IPS-20b (cell line): Measurements from ENCODE around the gene TBC1D4.
"Not testable (repeated sequence)": the region's sequence is repeated elsewhere in the genome, so short reads cannot be mapped to it uniquely, and the experiment has no call there.

ENCODE experiments used
- H3K27ac ChIP-seq: one replicate; pipeline ENCODE4 v1.5.1; 2013; ENCODE audit warnings: low read length
- H3K27me3 ChIP-seq: 2 replicates; pipeline ENCODE4 v1.6.1; 2013; ENCODE audit warnings: mild to moderate bottlenecking, low read length, inconsistent platforms; ENCODE audit not compliant: insufficient read depth
- H3K36me3 ChIP-seq: 2 replicates; pipeline ENCODE4 v1.6.1; 2013; ENCODE audit warnings: low read depth, mild to moderate bottlenecking, inconsistent platforms, low read length, moderate library complexity; ENCODE audit not compliant: insufficient read depth
- H3K4me1 ChIP-seq: 2 replicates; pipeline ENCODE4 v1.6.1; 2013; ENCODE audit warnings: mild to moderate bottlenecking, control low read depth, inconsistent platforms, low read length, moderate library complexity; ENCODE audit not compliant: insufficient read depth
- H3K4me3 ChIP-seq: 2 replicates; pipeline ENCODE4 v1.5.1; 2013; ENCODE audit warnings: mild to moderate bottlenecking, low read length, inconsistent platforms
- H3K9ac ChIP-seq: 2 replicates; pipeline ENCODE4 v1.6.1; 2013; ENCODE audit warnings: low read depth, mild to moderate bottlenecking, inconsistent platforms, low read length, moderate library complexity
- H3K9me3 ChIP-seq: 2 replicates; pipeline ENCODE4 v1.6.1; 2013; ENCODE audit warnings: mild to moderate bottlenecking, low read depth, low read length, inconsistent platforms; ENCODE audit not compliant: insufficient read depth

Gene TBC1D4

GRCh38 chr13:75279834-75280369 is 202.1 kb downstream of the TBC1D4 start:
- H3K27ac ChIP-seq, result no peak overlapping the region
- H3K4me3 ChIP-seq, result no peak overlapping the region

GRCh38 chr13:75273695-75274094 is 208.3 kb downstream of the TBC1D4 start:
- H3K4me1 ChIP-seq, H3K9me3 ChIP-seq, H3K9ac ChIP-seq, H3K4me3 ChIP-seq, H3K27me3 ChIP-seq, H3K36me3 ChIP-seq, H3K27ac ChIP-seq: not testable (repeated sequence)

More at GRCh38 chr13:75279834-75280369, 202.1 kb downstream of the TBC1D4 start:
- no peaks in the 10 kb centered on the region for H3K4me1 ChIP-seq
- H3K9ac ChIP-seq, result no peak overlapping the region
- peaks cover 24% of the 10 kb centered on the region for H3K9me3 ChIP-seq
- peaks cover 13% of the 10 kb centered on the region; the same call in 1 of the 2 replicates for H3K36me3 ChIP-seq
- H3K27me3 ChIP-seq, result no peaks in the 10 kb centered on the region

GRCh38 chr13:75271846-75272245 is 210.1 kb downstream of the TBC1D4 start:
- Histone ChIP-seq H3K9ac (no peak overlapping the region), H3K4me3 (no peak overlapping the region), H3K9me3 (no peaks in the 10 kb centered on the region; the same call in 1 of the 2 replicates), H3K36me3 (no peaks in the 10 kb centered on the region), H3K27ac (no peak overlapping the region), H3K27me3 (no peaks in the 10 kb centered on the region), H3K4me1 (no peaks in the 10 kb centered on the region)

GRCh38 chr13:75268481-75268880 is 213.5 kb downstream of the TBC1D4 start:
- H3K27ac ChIP-seq, H3K9ac ChIP-seq, H3K4me1 ChIP-seq, H3K36me3 ChIP-seq, H3K9me3 ChIP-seq, H3K4me3 ChIP-seq, H3K27me3 ChIP-seq: not testable (repeated sequence)

- no peak overlapping the region for H3K27ac ChIP-seq
These were observed 217.4 kb downstream of the TBC1D4 start for GRCh38 chr13:75264611-75265010.

DNA sequence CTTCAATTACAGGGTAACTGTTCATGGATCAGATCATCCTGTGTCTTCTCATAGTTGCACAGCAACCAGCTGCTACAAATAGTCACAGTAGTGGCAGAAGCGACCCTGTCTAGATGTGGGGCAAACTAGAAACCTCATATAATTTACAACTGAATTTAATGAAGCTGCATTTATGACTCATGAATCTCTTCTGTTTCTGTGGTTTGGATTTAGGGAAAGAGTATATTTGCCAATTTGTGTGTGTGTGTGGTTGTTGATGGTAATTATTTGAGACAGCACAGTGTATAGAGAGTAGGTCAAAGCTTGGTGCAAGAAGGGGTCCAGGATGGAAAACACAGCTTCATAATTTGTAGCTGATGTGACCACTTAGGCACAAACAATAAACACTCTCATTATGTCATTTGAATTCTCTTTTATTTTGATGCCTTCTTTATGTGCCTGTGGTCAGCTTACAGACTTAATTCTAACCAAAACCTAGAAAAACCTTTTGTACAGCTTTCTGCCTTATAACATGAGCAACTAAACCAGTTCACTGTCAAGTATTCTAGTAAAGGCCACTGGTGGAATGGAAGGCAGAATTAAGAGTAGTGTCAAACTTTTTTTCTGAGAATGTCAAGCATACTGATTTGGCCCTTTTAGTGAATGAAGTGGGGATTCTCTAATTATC is 218.1 kb downstream of the TBC1D4 start:
- no peak overlapping the region for H3K9ac ChIP-seq
- no peaks in the 10 kb centered on the region for H3K4me1 ChIP-seq

More at GRCh38 chr13:75264611-75265010, 217.4 kb downstream of the TBC1D4 start:
- Histone ChIP-seq H3K36me3 (no peaks in the 10 kb centered on the region), H3K4me1 (no peaks in the 10 kb centered on the region), H3K9ac (no peak overlapping the region), H3K9me3 (no peaks in the 10 kb centered on the region), H3K4me3 (no peak overlapping the region), H3K27me3 (no peaks in the 10 kb centered on the region)

DNA sequence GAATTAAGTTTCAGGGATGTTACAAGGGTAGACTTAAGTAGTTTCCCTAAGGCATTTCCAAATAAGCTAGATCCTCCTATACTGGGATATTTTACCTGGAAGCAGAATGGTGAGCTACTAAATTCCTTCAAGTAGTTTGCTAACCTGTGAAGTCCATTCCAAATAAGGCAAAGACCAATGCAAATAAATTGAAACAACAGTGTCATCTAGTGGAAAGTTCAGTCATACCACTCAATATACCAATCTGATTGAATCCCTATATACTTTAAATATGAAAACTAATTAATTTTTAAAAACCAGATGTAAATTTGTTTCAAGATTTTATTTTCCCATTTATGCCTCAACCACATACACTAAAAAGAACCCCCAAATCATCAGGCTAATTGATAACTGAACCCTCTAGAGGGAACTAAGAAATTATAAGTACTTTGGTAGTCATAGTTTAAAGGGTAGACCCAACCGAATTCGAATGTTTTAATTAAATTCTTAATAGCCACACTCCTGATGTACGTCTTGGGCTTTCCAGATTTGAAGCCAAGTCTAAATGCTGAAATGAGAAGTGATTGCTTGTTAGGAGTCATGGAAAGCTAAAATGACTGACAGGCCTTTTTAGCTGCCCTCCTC is 223.7 kb downstream of the TBC1D4 start:
- no peaks in the 10 kb centered on the region for H3K9me3 ChIP-seq
- no peaks in the 10 kb centered on the region for H3K27me3 ChIP-seq
- no peaks in the 10 kb centered on the region for H3K36me3 ChIP-seq
- no peak overlapping the region for H3K4me3 ChIP-seq
- H3K9ac ChIP-seq, result no peak overlapping the region
- no peak overlapping the region for H3K27ac ChIP-seq
- no peaks in the 10 kb centered on the region for H3K4me1 ChIP-seq

More for the DNA sequence above, 218.1 kb downstream of the TBC1D4 start:
- H3K9me3 ChIP-seq, result no peaks in the 10 kb centered on the region
- no peak overlapping the region for H3K4me3 ChIP-seq
- no peak overlapping the region for H3K27ac ChIP-seq
- H3K36me3 ChIP-seq, result no peaks in the 10 kb centered on the region
- no peaks in the 10 kb centered on the region for H3K27me3 ChIP-seq

DNA sequence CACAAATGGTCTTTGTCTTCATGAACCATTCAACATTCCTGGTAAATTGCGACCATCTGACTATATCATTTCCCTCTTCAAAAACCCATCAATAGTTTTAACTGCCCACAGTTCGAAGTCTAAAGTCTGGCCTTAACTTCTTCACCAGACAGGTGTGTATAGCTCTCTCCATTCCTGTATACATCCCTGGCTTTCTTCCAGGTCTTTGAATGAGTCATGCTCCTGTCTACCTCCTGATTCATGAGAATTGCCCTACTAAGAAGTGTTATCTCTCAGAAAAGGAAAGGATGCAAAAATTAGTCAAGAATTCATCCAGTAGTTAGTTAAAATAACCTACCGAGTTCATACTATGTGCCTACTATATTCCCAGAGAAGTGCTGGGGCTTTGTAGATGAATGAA is 225.0 kb downstream of the TBC1D4 start:
- H3K27me3 ChIP-seq, result no peaks in the 10 kb centered on the region
- H3K36me3 ChIP-seq, result no peaks in the 10 kb centered on the region
- no peak overlapping the region for H3K9ac ChIP-seq
- H3K4me3 ChIP-seq, result no peak overlapping the region
- no peaks in the 10 kb centered on the region for H3K9me3 ChIP-seq
- H3K4me1 ChIP-seq, result no peaks in the 10 kb centered on the region
- no peak overlapping the region for H3K27ac ChIP-seq

- no peaks in the 10 kb centered on the region for H3K9me3 ChIP-seq
- H3K27me3 ChIP-seq, result no peaks in the 10 kb centered on the region
- no peak overlapping the region for H3K9ac ChIP-seq
- no peak overlapping the region for H3K27ac ChIP-seq
- no peaks in the 10 kb centered on the region for H3K4me1 ChIP-seq
- no peak overlapping the region for H3K4me3 ChIP-seq
- no peaks in the 10 kb centered on the region for H3K36me3 ChIP-seq
These were observed 226.3 kb downstream of the TBC1D4 start for GRCh38 chr13:75255653-75256052.

GRCh38 chr13:75255147-75255546 is 226.8 kb downstream of the TBC1D4 start:
- Histone ChIP-seq H3K27ac (no peak overlapping the region), H3K4me3 (no peak overlapping the region), H3K4me1 (no peaks in the 10 kb centered on the region), H3K9me3 (no peaks in the 10 kb centered on the region), H3K9ac (no peak overlapping the region), H3K27me3 (no peaks in the 10 kb centered on the region), H3K36me3 (no peaks in the 10 kb centered on the region)

GRCh38 chr13:75251188-75251587 is 230.8 kb downstream of the TBC1D4 start:
- Histone ChIP-seq H3K9ac (no peak overlapping the region), H3K4me3 (no peak overlapping the region), H3K4me1 (no peaks in the 10 kb centered on the region), H3K27ac (no peak overlapping the region), H3K9me3 (peaks cover 8% of the 10 kb centered on the region; the same call in 1 of the 2 replicates), H3K36me3 (no peaks in the 10 kb centered on the region), H3K27me3 (no peaks in the 10 kb centered on the region)
